PFSK-1 (cell line): Measurements from ENCODE around the gene BABAM2.

Experiments used
- FOXP2 ChIP-seq: optimal IDR thresholded peaks from 2 replicates; pipeline ENCODE3; 2011; ENCODE audit warnings: borderline replicate concordance, control low read depth, inconsistent platforms; ENCODE audit not compliant: insufficient read depth; ENCODE audit errors: extremely low read length, extremely low read depth
- POLR2AphosphoS5 ChIP-seq: IDR thresholded peaks from 2 replicates; pipeline ENCODE4 v1.6.1; 2012; ENCODE audit warnings: low read depth, mild to moderate bottlenecking, control low read depth, low read length, moderate library complexity
- REST ChIP-seq, 2 experiments: IDR thresholded peaks; 2 replicates each; pipeline versions ENCODE4 v1.6.1 to v1.8.0; 2011 to 2012; ENCODE audit warnings: low read depth in 2 of 2, low read length in 2 of 2, control low read depth in 1 of 2, inconsistent platforms in 1 of 2, mild to moderate bottlenecking in 1 of 2, moderate library complexity in 1 of 2; ENCODE audit not compliant: insufficient read depth in 1 of 2
- SIN3A ChIP-seq: IDR thresholded peaks from 2 replicates; pipeline ENCODE4 v1.6.1; 2012; ENCODE audit warnings: mild to moderate bottlenecking, low read length, moderate library complexity, borderline replicate concordance; ENCODE audit not compliant: insufficient read depth
- TAF1 ChIP-seq: IDR thresholded peaks from 2 replicates; pipeline ENCODE4 v1.6.1; 2012; ENCODE audit warnings: low read length, control low read depth, borderline replicate concordance; ENCODE audit not compliant: insufficient read depth

BABAM2 gene

DNA sequence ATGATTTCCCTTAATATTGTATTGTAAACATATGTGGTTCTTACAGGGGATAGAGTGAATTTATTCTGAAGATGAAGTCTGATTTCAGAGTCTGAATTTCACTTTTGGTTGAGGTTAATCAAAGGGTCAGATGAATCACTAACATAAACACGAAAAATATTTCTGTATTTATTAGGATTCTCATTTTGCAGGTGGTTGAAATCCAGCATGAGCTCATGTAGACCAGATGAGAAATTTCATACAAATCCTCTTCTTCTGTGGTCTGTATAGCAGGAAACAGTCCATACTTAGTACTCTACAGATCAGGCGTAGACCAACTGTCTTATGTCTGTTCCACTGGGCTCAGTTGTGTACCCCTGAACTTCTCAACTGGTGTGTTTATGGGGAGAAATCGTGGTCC, 157.8 kb downstream of the BABAM2 start:
- TF ChIP-seq FOXP2: no peak
- TF ChIP-seq REST (IDR thresholded peaks at IDR 0.05; ENCODE audit: insufficient read depth in 1 of 2, low read depth in 2 of 2, low read length in 2 of 2): no peak

- TF ChIP-seq SIN3A (no peak), TAF1 (no peak), REST (IDR thresholded peaks at IDR 0.05; ENCODE audit: insufficient read depth in 1 of 2, low read depth in 2 of 2, low read length in 2 of 2) (no peak), POLR2AphosphoS5 (no peak), FOXP2 (no peak)
Observed at GRCh38 chr2:28049416-28049815, 158.9 kb downstream of the BABAM2 start.

GRCh38 chr2:28049899-28050298, 159.4 kb downstream of the BABAM2 start:
- no peak for TF ChIP-seq TAF1
- no peak for TF ChIP-seq POLR2AphosphoS5
- no peak for TF ChIP-seq SIN3A
- TF ChIP-seq REST (IDR thresholded peaks at IDR 0.05; ENCODE audit: insufficient read depth in 1 of 2, low read depth in 2 of 2, low read length in 2 of 2): no peak
- no peak for TF ChIP-seq FOXP2

GRCh38 chr2:28052691-28053090, 162.2 kb downstream of the BABAM2 start:
- TF ChIP-seq REST (IDR thresholded peaks at IDR 0.05; ENCODE audit: insufficient read depth in 1 of 2, low read depth in 2 of 2, low read length in 2 of 2) (no peak), TAF1 (no peak), SIN3A (no peak), POLR2AphosphoS5 (no peak), FOXP2 (no peak)

DNA sequence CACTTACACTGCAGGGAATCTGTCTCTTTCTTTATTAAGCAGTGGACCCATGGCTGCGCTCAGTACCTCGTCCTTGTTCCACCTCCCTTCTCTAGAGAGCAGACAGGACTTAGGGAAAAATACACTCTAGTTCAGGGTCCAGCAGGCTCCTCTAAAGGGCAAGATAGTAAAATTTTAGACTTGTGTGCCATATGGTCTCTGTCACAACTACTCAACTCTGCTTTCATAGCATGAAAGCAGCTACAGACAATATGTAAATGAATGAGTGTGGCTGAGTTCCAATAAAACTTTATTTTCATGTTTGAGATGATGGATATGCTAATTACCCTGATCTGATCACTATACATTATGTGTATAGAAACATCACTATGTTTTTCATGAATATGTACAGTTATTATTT, 163.1 kb downstream of the BABAM2 start:
- TF ChIP-seq REST (IDR thresholded peaks at IDR 0.05; ENCODE audit: insufficient read depth in 1 of 2, low read depth in 2 of 2, low read length in 2 of 2): no peak
- no peak for TF ChIP-seq POLR2AphosphoS5
- no peak for TF ChIP-seq FOXP2
